OCI-LY1 (cell line): ENCODE measurements around the gene FILIP1L.

ENCODE experiments used
- EZH2 ChIP-seq: fragments of 200-600 bp; sonication (generic), shearing (Covaris generic); IDR thresholded peaks from 2 replicates; pipeline ENCODE4 v1.8.0; 2017; ENCODE audit warnings: borderline replicate concordance, mixed run types, mild to moderate bottlenecking, antibody characterized with exemption, low read length, moderate library complexity, mixed read lengths
- TF ChIP-seq, protein P1 (sequence below): fragments of 200-600 bp; sonication (generic), shearing (Covaris generic); IDR thresholded peaks from 2 replicates; pipeline ENCODE4 v1.5.1; 2017; ENCODE audit warnings: mild to moderate bottlenecking, antibody characterized with exemption, low read length, moderate library complexity, mixed read lengths

DNA sequence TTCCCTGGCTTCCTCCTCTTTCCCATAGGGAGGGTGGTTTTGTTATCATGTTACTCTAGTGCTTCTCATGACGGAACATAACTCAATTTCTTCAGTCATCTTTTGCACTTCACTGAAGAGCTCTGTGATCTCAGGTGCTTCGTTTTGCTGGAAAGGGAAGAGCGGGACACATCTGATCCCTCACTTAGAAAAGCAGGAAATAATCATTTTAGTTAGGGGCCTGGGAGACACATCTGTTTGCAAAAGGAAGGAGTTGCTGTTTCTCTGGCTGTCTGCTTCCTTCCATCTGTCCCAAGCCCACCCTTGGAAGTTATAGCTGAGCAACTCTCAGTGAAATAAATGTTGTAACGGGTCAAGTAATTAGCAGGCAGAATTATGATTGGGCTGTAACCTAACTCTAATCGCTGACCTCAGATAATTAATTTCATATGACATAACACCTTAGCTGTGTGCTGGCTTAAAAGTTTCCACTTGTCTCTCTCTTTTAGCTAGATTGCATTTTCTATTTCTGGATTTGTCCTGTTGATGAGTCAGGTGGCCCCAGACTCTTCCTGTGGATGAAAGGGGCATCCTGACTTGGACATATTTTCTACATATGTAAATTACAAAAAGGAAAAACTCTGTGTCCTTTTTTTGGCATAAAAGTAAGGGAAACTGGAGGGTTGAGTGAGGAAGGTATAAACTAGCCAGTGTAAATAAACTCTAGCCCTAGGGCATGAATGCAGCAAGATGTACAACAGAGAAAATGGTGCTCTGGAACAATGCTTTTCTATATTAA is 11.0 kb upstream of the FILIP1L start:
- TF ChIP-seq, protein P1, sequence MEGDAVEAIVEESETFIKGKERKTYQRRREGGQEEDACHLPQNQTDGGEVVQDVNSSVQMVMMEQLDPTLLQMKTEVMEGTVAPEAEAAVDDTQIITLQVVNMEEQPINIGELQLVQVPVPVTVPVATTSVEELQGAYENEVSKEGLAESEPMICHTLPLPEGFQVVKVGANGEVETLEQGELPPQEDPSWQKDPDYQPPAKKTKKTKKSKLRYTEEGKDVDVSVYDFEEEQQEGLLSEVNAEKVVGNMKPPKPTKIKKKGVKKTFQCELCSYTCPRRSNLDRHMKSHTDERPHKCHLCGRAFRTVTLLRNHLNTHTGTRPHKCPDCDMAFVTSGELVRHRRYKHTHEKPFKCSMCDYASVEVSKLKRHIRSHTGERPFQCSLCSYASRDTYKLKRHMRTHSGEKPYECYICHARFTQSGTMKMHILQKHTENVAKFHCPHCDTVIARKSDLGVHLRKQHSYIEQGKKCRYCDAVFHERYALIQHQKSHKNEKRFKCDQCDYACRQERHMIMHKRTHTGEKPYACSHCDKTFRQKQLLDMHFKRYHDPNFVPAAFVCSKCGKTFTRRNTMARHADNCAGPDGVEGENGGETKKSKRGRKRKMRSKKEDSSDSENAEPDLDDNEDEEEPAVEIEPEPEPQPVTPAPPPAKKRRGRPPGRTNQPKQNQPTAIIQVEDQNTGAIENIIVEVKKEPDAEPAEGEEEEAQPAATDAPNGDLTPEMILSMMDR: no peak
- no peak for TF ChIP-seq EZH2
